Measurements from ENCODE around the gene VMAC. TPM values are rescaled to one million over a fixed set of nuclear protein-coding genes. Genes with fewer than 3 reads are reported as not detected.

The VMAC gene
- total RNA-seq, 2 experiments from 2014 or later: 1.4 to 1.9 TPM

DNA sequence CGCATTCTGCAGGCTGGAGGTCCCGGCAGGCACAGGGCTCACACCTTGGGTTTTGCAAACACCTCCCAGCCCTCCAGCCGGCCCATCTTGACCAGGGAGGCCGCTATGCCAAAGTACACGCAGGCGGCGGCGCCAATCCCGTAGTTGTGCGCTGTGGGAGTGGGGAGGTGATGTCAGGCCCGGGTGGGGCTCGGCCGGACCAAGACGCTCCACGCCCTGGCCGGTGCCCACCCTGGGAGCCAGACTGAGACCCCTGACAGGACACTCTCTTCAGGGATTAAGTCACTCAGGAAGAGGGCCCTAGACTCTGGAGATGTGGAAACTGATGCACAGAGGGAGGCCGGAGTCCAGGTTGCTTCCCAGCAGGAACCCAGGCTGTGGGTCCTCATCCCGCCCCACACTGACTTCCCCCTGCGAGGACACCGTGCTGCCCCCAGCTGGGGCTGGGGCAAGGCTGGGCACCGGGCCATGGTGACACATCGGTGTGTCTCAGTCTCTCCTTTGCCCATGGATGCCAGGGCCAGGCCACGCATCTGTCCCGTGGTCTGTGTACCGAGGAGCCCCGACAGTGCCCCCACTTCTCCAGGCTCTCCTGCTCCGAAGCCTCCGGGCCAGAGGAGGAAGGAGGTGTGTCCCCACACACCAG, 9.8 kb upstream of the VMAC start:
- peaks cover 22% of the 10 kb centered on the region for H3K27me3 Mint-ChIP-seq
- no peaks in the 10 kb centered on the region for H3K9me3 Mint-ChIP-seq
- DNase-seq: no peak
- H3K4me3 Mint-ChIP-seq: no peak overlapping the region
- H3K27ac Mint-ChIP-seq: no peak overlapping the region
- H3K4me1 Mint-ChIP-seq: peaks cover 6% of the 10 kb centered on the region
- peaks cover 4% of the 10 kb centered on the region for H3K36me3 Mint-ChIP-seq

DNA sequence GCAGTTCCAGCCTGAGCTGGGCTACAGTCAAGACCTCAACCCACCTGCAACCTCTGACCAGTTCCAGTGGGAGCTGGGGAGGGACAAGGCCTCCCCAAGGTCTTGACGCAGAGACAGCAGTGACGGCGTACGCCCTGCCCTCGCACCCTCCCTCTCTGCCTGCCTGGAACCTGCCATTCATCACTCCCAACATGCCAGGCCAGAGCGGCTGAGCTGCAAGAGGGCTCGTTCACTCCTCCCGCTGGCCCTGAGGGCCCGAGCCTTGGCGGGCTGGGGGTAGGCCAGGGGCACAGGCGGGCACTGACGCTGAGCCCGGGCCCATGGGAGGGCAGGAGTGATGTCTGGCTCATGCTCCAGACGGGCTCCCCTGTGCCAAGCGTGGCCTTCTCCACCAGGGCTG, 9.3 kb upstream of the VMAC start:
- Mint-ChIP-seq H3K36me3 (peaks cover 10% of the 10 kb centered on the region), H3K4me1 (peaks cover 12% of the 10 kb centered on the region), H3K27me3 (peaks cover 17% of the 10 kb centered on the region), H3K9me3 (no peaks in the 10 kb centered on the region), H3K4me3 (no peak overlapping the region), H3K27ac (no peak overlapping the region)
- DNase-seq: no peak

DNA sequence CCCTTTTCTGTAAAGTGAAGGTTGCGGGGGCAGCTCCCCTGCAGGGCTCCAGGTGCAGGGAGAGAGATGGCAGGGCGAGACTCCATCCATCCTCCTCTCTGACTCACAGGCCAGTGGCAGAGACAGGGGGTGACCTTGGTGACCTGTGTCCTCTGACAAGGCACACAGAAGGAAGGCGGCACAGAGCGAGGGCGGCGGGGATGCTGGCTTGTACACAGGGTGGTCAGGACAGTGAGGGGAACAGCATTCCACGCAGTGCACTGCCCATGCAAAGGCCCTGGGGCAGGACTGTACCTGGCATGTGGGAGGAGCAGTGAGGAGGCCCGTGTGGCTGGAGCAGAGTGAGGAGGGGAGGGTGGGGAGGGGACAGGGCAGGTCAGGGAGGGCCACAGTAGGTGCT, 8.8 kb upstream of the VMAC start:
- DNase-seq: no peak
- peaks cover 12% of the 10 kb centered on the region for H3K27me3 Mint-ChIP-seq
- no peak overlapping the region for H3K27ac Mint-ChIP-seq

DNA sequence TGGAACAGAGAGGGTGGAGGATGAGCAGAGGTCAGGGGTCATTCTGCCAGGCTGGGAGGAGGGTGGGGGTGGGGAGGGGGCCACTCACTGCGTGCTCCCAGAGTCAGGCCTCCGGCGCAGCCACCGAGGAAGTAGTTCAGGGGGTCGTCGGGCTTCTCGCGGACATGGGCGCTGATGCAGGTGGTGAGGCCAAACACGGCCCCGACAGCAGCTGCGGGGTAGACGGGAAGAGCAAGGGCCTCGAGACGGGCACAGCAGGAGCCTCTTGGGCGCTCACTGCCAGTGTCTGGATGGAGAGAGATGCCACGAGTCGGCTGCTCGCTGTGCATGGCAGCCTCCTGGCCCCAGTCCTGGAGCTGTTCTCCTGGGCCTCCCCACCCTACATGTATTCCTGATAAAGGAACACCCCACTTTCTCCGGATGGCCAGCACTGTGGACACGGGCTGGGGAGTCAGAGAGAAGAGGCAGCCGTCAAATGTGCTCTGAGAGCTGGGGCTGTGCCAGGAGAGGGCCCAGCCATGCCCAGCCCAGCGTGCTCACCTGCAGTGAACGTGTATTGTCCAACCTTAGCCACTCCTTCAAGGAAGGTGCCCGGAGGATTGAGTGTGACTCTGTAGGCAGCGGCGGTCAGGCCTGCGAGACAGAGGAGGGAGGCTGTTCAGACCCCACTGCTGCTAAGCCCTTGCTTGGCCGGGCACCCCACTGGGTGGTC, 8.2 kb upstream of the VMAC start:
- H3K4me3 Mint-ChIP-seq: no peak overlapping the region
- peaks cover 18% of the 10 kb centered on the region for H3K4me1 Mint-ChIP-seq
- peaks cover 6% of the 10 kb centered on the region for H3K27me3 Mint-ChIP-seq
- peaks cover 15% of the 10 kb centered on the region for H3K36me3 Mint-ChIP-seq
- no peak overlapping the region for H3K27ac Mint-ChIP-seq
- H3K9me3 Mint-ChIP-seq: no peaks in the 10 kb centered on the region
- DNase-seq: no peak

More for the DNA sequence above, 8.8 kb upstream of the VMAC start:
- Mint-ChIP-seq H3K36me3 (peaks cover 11% of the 10 kb centered on the region), H3K4me3 (no peak overlapping the region), H3K9me3 (no peaks in the 10 kb centered on the region), H3K4me1 (peaks cover 12% of the 10 kb centered on the region)

DNA sequence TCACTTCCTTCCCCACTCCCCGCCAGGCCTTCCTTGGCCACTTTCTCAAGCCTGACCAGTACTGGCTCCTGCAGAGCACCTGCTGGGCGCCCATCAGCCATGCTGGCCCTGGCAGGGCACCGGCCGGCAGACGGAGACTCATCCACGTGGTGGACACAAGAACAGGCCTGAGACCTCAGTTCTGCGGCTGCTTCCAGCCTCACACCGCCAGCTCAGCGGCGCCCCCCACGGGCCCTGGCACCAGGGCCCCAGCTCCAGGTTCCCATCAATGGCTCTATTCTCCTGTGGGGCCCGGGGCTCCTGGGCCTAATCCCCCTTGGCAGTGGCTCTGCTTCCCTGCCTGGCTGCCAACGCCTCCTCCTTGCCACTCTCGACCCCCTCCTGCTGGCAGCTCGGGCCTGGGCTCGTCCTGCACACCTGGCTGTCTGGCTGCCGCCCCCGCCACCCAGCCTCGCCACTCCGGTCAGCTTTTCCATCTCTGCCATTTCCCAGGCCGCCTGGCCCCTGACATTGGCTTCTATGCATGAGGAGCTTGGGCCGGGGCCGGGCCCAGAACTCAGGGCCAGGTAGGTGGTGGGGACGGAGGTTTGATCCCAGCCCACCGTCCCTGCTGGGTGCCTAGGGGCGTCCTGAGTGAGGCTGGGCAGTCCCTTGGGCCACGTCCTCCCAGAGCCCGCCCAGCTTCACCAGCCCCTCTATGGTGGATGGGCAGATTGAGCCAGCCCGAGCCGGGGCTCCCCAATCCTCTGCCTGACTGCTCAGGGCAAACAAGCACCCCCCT, 7.3 kb upstream of the VMAC start:
- Mint-ChIP-seq H3K36me3 (peaks cover 15% of the 10 kb centered on the region), H3K4me3 (no peak overlapping the region), H3K27ac (no peak overlapping the region), H3K27me3 (peaks cover under 1% of the 10 kb centered on the region), H3K4me1 (peaks cover 19% of the 10 kb centered on the region), H3K9me3 (no peaks in the 10 kb centered on the region)
- no peak for DNase-seq

DNA sequence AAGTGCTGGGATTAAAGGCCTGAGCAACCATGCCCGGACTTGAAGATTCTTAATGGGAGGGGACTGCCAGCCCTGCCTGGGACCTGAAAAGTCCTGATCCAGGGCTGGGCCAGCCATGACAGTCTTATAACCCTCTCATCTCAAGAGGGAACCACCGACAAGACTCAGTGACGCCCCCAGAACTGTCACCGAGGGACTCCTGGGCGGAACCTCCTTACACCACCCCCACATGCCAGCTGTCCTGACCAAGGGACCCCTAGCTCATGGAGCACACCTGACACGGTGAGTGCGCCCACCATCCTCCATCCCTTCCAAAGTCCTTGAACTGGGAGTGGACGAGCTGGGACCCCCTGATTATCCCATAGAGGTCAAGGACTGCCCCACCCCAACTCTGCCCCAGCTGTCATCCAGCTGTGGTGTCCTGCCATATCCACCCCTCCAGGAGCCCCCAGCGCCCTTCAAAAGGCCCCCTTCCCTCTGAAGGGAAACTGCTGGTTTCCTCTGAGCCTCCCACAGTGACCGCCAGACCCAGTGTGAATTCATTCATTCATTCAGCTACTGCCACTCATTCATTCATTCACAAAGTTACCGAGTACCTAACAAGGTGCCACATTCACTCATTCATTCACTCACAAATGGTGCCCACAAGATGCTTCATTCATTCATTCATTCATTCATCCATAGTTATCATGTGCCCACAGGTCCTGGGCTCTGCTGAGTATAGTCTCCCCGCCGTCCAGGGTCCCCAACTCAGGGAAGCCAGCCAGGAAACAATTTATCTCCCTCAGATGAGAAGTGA, 4.7 kb upstream of the VMAC start:
- H3K9me3 Mint-ChIP-seq: no peaks in the 10 kb centered on the region
- H3K27me3 Mint-ChIP-seq: peaks cover 4% of the 10 kb centered on the region
- H3K4me1 Mint-ChIP-seq: peaks cover 24% of the 10 kb centered on the region
- H3K27ac Mint-ChIP-seq: no peak overlapping the region
- peaks cover 22% of the 10 kb centered on the region for H3K36me3 Mint-ChIP-seq
- H3K4me3 Mint-ChIP-seq: no peak overlapping the region
- DNase-seq: no peak

DNA sequence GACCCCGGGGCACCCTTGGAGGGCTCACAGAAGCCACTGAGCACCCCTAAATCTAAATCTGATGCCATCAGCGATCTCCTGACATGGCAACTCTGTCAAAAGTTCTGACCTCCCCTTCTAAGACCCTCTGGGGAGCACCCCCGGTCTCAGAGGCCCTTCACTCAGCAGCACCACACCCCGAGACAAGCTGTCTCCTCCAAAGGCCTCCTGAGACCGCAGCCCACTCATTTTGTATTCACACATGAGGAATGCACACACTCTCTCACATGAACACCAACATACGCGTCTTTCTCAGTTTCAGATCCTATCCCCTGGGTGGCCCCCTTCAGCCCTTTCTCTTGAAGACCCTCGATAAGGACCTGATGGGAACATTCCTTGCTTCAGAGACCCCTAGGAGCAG, 3.7 kb upstream of the VMAC start:
- peak overlapping the region; percentile 62 for H3K27ac Mint-ChIP-seq
- DNase-seq: no peak
- H3K36me3 Mint-ChIP-seq: peaks cover 19% of the 10 kb centered on the region
- H3K9me3 Mint-ChIP-seq: no peaks in the 10 kb centered on the region
- no peak overlapping the region for H3K4me3 Mint-ChIP-seq
- H3K27me3 Mint-ChIP-seq: peaks cover 4% of the 10 kb centered on the region
- peaks cover 24% of the 10 kb centered on the region for H3K4me1 Mint-ChIP-seq

DNA sequence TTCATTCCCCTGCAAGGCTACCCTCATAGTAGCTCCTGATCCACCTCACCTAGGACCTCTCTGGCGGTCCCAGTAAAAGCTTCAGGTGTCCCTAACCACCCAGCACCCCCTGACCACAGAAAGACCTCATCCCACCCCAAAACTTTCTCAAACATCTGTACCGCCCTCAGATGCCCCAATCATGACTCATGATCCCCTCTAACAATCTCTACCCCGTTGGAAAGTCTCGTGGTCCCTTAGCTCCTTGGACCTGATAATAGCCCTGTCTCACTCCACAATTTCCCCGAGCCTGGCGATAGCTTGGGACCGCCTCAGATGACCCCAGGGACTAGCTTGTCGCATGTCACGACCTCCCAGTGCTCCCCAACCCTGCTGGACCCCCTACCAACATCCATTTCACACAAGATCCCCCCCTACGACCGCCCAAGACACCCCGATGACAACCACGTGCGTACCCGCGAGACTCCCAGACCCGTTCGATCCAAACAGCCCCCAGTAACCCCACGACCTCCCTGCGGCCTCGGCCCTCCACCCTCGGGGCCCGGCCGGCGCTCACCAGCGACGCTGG, 1.5 kb upstream of the VMAC start:
- peak; percentile 31 for DNase-seq
- Mint-ChIP-seq H3K4me1 (peaks cover 35% of the 10 kb centered on the region), H3K4me3 (peak overlapping the region; percentile 98), H3K36me3 (peaks cover 25% of the 10 kb centered on the region), H3K27me3 (peaks cover 4% of the 10 kb centered on the region), H3K9me3 (no peaks in the 10 kb centered on the region), H3K27ac (peak overlapping the region; percentile 99)

DNA sequence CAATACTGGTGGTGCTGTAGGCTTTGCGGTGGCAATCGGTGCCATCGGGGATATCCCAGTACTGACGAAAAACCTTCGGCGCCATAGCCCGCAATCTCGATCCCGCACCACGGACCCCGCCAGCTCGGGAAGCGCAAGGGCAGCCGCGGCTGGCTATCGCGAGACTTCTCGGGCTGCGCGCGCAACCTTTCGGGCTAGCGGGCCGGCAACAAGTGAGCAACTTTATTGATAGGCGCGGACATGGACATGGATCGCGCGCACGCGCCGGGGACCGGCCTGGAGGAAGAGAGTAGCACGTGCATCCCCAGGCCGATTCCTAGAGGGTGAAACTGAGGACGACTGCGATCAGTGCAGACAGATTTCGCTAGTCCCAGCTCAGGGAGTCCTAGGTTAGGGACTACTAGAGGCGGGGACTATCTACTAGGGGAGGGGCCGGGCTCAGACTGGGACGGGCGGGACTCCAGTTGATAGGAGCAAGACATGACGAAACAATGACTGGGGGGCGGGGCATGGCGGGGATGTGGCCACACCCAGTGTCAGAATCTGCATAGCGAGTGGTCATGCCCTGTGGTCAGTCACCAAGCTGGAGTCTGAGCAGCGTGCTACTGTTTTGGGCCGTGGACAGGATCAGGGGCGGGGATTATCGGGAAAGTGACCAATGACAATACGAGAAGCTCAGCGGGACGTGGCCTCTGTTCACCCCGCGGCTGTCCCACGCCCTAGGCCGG, 884 bp upstream of the VMAC start, which contains the start of gene NDUFA11:
Gene NDUFA11, minus strand, starts transcription at position 167 of the 728 bp plus-strand sequence. Its CDS starts 82 bp downstream, at position 85.
- H3K9me3 Mint-ChIP-seq: no peaks in the 10 kb centered on the region
- peaks cover 4% of the 10 kb centered on the region for H3K27me3 Mint-ChIP-seq
- DNase-seq: peak; percentile 96
- peaks cover 25% of the 10 kb centered on the region for H3K36me3 Mint-ChIP-seq
- peak within 1 kb of the TSS; percentile 99 for H3K27ac Mint-ChIP-seq
- peaks cover 35% of the 10 kb centered on the region for H3K4me1 Mint-ChIP-seq
- peak within 1 kb of the TSS; percentile 98 for H3K4me3 Mint-ChIP-seq

DNA sequence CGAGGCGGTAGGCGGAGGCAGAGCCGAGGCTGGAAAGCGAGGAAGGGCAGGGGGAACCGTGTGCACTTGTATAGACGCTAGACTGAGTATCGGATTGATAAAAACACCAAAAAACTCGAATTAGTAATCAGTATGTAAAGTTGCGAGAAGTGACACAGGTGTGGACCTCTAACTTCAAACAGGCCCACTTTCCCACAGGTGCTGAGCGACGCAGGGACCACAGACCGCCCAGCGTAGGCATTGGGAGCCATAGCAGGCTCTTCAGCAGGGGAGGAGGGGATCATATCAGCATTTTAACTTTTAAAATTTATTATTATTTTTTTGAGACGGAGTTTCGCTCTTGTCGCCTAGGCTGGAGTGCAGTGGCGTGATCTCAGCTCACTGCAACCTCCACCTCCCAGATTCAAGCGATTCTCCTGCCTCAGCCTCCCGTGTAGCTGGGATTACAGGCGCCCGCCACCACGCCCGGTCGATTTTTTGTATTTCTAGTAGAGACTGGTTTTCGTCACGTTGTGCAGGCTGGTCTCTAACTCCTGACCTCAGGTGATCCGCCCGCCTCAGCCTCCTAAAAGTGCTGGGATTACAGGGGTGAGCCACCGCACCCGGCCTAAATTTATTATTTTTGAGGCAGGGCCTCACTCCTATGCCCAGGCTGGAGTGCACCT, 574 bp downstream of the VMAC start:
- peak overlapping the region; percentile 98 for H3K4me3 Mint-ChIP-seq
- H3K27me3 Mint-ChIP-seq: peaks cover 4% of the 10 kb centered on the region
- peak overlapping the region; percentile 63 for H3K27ac Mint-ChIP-seq
- peaks cover 19% of the 10 kb centered on the region for H3K36me3 Mint-ChIP-seq
- DNase-seq: no peak
- no peaks in the 10 kb centered on the region for H3K9me3 Mint-ChIP-seq
- peaks cover 28% of the 10 kb centered on the region for H3K4me1 Mint-ChIP-seq

DNA sequence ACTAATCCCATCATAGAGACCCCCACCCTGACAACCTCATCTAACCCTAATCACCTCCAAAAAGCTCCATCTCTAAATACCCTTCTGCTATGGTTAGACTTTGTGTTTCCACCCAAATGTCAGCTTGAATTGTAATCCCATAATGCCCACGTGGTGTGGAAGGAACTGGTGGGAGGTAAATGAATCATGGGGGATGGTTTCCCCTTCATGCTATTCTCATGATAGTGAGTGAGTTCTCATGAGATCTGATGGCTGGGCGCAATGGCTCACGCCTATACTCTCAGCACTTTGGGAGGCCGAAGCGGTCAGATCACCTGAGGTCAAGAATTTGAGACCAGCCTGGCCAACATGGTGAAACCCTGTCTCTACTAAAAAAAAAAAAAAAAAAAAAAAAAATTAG, 2.6 kb downstream of the VMAC start:
- Mint-ChIP-seq H3K4me1 (peaks cover 19% of the 10 kb centered on the region), H3K9me3 (no peaks in the 10 kb centered on the region), H3K36me3 (peaks cover 13% of the 10 kb centered on the region), H3K4me3 (no peak overlapping the region), H3K27me3 (peaks cover 4% of the 10 kb centered on the region), H3K27ac (peak overlapping the region; percentile 51)
- DNase-seq: no peak

DNA sequence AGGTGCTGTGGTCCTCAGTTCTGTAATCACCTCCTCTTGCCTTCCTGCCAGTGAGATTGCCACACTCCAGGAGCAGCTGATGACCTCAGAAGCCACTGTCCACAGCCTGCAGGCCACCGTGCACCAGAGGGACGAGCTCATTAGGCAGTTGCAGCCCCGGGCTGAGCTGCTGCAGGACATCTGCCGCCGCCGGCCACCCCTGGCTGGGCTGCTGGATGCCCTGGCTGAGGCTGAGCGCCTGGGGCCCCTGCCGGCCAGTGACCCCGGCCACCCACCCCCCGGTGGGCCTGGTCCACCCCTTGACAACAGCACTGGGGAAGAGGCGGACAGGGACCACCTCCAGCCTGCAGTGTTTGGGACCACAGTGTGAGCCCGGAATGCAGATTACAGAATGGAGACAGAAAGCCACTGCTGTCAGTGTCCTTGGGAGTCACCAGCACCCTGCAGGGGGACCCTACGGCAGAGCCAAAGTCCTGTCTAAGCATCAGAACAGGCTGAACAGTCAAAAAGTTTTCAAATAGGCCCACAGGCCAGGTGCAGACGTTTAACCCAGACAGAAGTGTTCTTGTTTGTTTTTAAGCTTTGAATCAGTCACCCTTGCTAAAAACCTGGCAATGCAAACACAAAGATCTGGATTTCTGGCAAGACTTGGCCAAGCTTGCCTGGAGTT, 4.2 kb downstream of the VMAC start:
- Mint-ChIP-seq H3K36me3 (peaks cover 6% of the 10 kb centered on the region), H3K27me3 (no peaks in the 10 kb centered on the region), H3K4me1 (peaks cover 13% of the 10 kb centered on the region), H3K9me3 (no peaks in the 10 kb centered on the region), H3K27ac (no peak overlapping the region), H3K4me3 (no peak overlapping the region)
- no peak for DNase-seq

DNA sequence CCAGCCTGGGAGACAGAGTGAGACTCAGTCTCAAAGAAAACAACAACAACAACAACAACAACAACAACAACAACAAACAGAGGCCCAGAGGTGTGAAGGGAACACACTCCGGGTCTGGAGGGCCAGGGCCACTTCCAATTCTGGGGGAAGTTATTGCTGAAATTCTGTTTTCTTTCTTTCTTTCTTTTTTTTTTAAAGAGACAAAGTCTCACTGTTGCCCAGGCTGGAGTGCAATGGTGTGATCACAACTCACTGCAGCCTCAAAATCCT, 5.9 kb downstream of the VMAC start:
- H3K4me1 Mint-ChIP-seq: peaks cover 12% of the 10 kb centered on the region
- no peak overlapping the region for H3K4me3 Mint-ChIP-seq

More for the DNA sequence above, 5.9 kb downstream of the VMAC start:
- peaks cover 6% of the 10 kb centered on the region for H3K36me3 Mint-ChIP-seq
- no peak for DNase-seq
- H3K27ac Mint-ChIP-seq: no peak overlapping the region
- no peaks in the 10 kb centered on the region for H3K27me3 Mint-ChIP-seq
- no peaks in the 10 kb centered on the region for H3K9me3 Mint-ChIP-seq

All from activated naive CD8-positive, alpha-beta T cell treated with anti-CD3 and anti-CD28 coated beads for 36 hours (primary cell).